Nephron progenitor cell (in vitro differentiated cells): ENCODE results near the gene ESRRB.

Experiments
- DNase-seq: peaks from one replicate; pipeline ENCODE4 v3.0.0; 2021
- H3K27ac Mint-ChIP-seq: 2 replicates; pipeline ENCODE4 v1.8.0; 2021; ENCODE audit warnings: mild to moderate bottlenecking, moderate library complexity, mixed read lengths
- H3K27me3 Mint-ChIP-seq: 2 replicates; pipeline ENCODE4 v1.8.0; 2021; ENCODE audit warnings: mild to moderate bottlenecking, low read depth, mixed read lengths; ENCODE audit not compliant: poor library complexity
- H3K36me3 Mint-ChIP-seq: 2 replicates; pipeline ENCODE4 v1.8.0; 2021; ENCODE audit warnings: low read depth, mixed read lengths
- H3K4me1 Mint-ChIP-seq: 2 replicates; pipeline ENCODE4 v1.8.0; 2021; ENCODE audit warnings: mixed read lengths
- H3K4me3 Mint-ChIP-seq: 2 replicates; pipeline ENCODE4 v1.8.0; 2021; ENCODE audit warnings: mild to moderate bottlenecking, moderate library complexity, mixed read lengths
- H3K9me3 Mint-ChIP-seq: 2 replicates; pipeline ENCODE4 v1.8.0; 2021; ENCODE audit warnings: mild to moderate bottlenecking, moderate library complexity, mixed read lengths
- CTCF ChIP-seq: fragments of 200-600 bp; sonication (generic); IDR thresholded peaks from 2 replicates; pipeline ENCODE4 v1.5.0; 2021; ENCODE audit warnings: antibody characterized with exemption

Gene ESRRB

GRCh38 chr14:76389841-76390240 lies 13.9 kb downstream of the ESRRB start:
- H3K36me3 Mint-ChIP-seq = no peaks in the 10 kb centered on the region
- peaks cover 34% of the 10 kb centered on the region for H3K4me1 Mint-ChIP-seq
- H3K9me3 Mint-ChIP-seq = no peaks in the 10 kb centered on the region
- no peak for TF ChIP-seq CTCF
- H3K27me3 Mint-ChIP-seq = peaks cover 33% of the 10 kb centered on the region
- no peak for DNase-seq
- no peak overlapping the region for H3K4me3 Mint-ChIP-seq
- no peak overlapping the region for H3K27ac Mint-ChIP-seq

- Mint-ChIP-seq H3K27ac (no peak overlapping the region), H3K9me3 (no peaks in the 10 kb centered on the region)
Observed at GRCh38 chr14:76390621-76391020, 14.7 kb downstream of the ESRRB start.

GRCh38 chr14:76391981-76392690 lies 16.2 kb downstream of the ESRRB start:
- no peaks in the 10 kb centered on the region for H3K9me3 Mint-ChIP-seq
- no peak overlapping the region for H3K4me3 Mint-ChIP-seq
- H3K4me1 Mint-ChIP-seq = peaks cover 50% of the 10 kb centered on the region
- TF ChIP-seq CTCF = no peak
- no peak for DNase-seq
- H3K36me3 Mint-ChIP-seq = no peaks in the 10 kb centered on the region
- H3K27ac Mint-ChIP-seq = no peak overlapping the region
- peaks cover 14% of the 10 kb centered on the region for H3K27me3 Mint-ChIP-seq

More at GRCh38 chr14:76390621-76391020, 14.7 kb downstream of the ESRRB start:
- Mint-ChIP-seq H3K4me3 (no peak overlapping the region), H3K4me1 (peaks cover 38% of the 10 kb centered on the region), H3K36me3 (no peaks in the 10 kb centered on the region), H3K27me3 (peaks cover 25% of the 10 kb centered on the region)
- no peak for DNase-seq
- no peak for TF ChIP-seq CTCF

GRCh38 chr14:76394569-76394968 lies 18.6 kb downstream of the ESRRB start:
- no peaks in the 10 kb centered on the region for H3K36me3 Mint-ChIP-seq
- no peaks in the 10 kb centered on the region for H3K9me3 Mint-ChIP-seq
- H3K4me3 Mint-ChIP-seq = no peak overlapping the region
- peaks cover 6% of the 10 kb centered on the region for H3K27me3 Mint-ChIP-seq
- no peak for DNase-seq
- no peak overlapping the region for H3K27ac Mint-ChIP-seq
- no peak for TF ChIP-seq CTCF
- H3K4me1 Mint-ChIP-seq = peaks cover 66% of the 10 kb centered on the region

GRCh38 chr14:76395161-76395560 lies 19.2 kb downstream of the ESRRB start:
- no peak overlapping the region for H3K27ac Mint-ChIP-seq
- H3K36me3 Mint-ChIP-seq = no peaks in the 10 kb centered on the region
- H3K9me3 Mint-ChIP-seq = no peaks in the 10 kb centered on the region
- TF ChIP-seq CTCF = no peak
- H3K4me3 Mint-ChIP-seq = no peak overlapping the region
- no peak for DNase-seq
- peaks cover 3% of the 10 kb centered on the region for H3K27me3 Mint-ChIP-seq
- H3K4me1 Mint-ChIP-seq = peaks cover 72% of the 10 kb centered on the region

- H3K27ac Mint-ChIP-seq = peak overlapping the region; percentile 65
- H3K9me3 Mint-ChIP-seq = no peaks in the 10 kb centered on the region
- peaks cover 13% of the 10 kb centered on the region for H3K27me3 Mint-ChIP-seq
- peaks cover 81% of the 10 kb centered on the region for H3K4me1 Mint-ChIP-seq
- H3K4me3 Mint-ChIP-seq = no peak overlapping the region
- peak; percentile 70 for DNase-seq
- H3K36me3 Mint-ChIP-seq = no peaks in the 10 kb centered on the region
- TF ChIP-seq CTCF = no peak
Observed at GRCh38 chr14:76396714-76397187, 20.8 kb downstream of the ESRRB start.
